Measurements from ENCODE around the gene ALS2CL. TPM values are rescaled to one million over a fixed set of nuclear protein-coding genes. Genes with fewer than 3 reads are reported as not detected.

The ALS2CL gene
- total RNA-seq, 4 donors from 2014 or later: 4.8 to 10.4 (median 9.6) TPM

- peaks cover 0 to 29% of the 10 kb centered on the region in 2 donors for H3K36me3 ChIP-seq
- H3K27ac ChIP-seq: no peak overlapping the region
- no peak for TF ChIP-seq POLR2A (IDR thresholded peaks at IDR 0.05)
- no peak for TF ChIP-seq CTCF (IDR thresholded peaks at IDR 0.05)
- TF ChIP-seq POLR2AphosphoS5 (IDR thresholded peaks at IDR 0.05): no peak
- TF ChIP-seq EP300 (IDR thresholded peaks at IDR 0.05): no peak
Observed at GRCh38 chr3:46670891-46671427, 22.5 kb downstream of the ALS2CL start.

GRCh38 chr3:46670000-46670890 lies 23.2 kb downstream of the ALS2CL start:
- TF ChIP-seq EP300 (IDR thresholded peaks at IDR 0.05): no peak
- TF ChIP-seq POLR2A (IDR thresholded peaks at IDR 0.05): no peak
- TF ChIP-seq CTCF (IDR thresholded peaks at IDR 0.05): no peak
- no peak for TF ChIP-seq POLR2AphosphoS5 (IDR thresholded peaks at IDR 0.05)

More at GRCh38 chr3:46670891-46671427, 22.5 kb downstream of the ALS2CL start:
- Histone ChIP-seq H3K4me1 (peaks cover 0 to 13% (median 0%) of the 10 kb centered on the region in 3 donors), H3K9me3 (no peaks in the 10 kb centered on the region), H3K4me3 (no peak overlapping the region), H3K27me3 (no peaks in the 10 kb centered on the region)
- no peak for ATAC-seq
- WGBS, 2 donors (ENCODE audit: low coverage in 1 of 2): 100% methylated on average over 1 of the region's 4 CpGs; no CpG with 5 or more reads in 1 of the 2 donors

GRCh38 chr3:46669191-46669999 lies 24.1 kb downstream of the ALS2CL start:
- no peak for ATAC-seq
- Histone ChIP-seq H3K27me3 (no peaks in the 10 kb centered on the region), H3K4me3 (no peak overlapping the region), H3K36me3 (peaks cover 0 to 16% of the 10 kb centered on the region in 2 donors), H3K4me1 (peaks cover 0 to 14% (median 0%) of the 10 kb centered on the region in 3 donors), H3K9me3 (no peaks in the 10 kb centered on the region), H3K27ac (no peak overlapping the region)
- TF ChIP-seq POLR2A (IDR thresholded peaks at IDR 0.05): no peak
- no peak for TF ChIP-seq EP300 (IDR thresholded peaks at IDR 0.05)
- no peak for TF ChIP-seq POLR2AphosphoS5 (IDR thresholded peaks at IDR 0.05)
- TF ChIP-seq CTCF (IDR thresholded peaks at IDR 0.05): no peak
- no CpG with 5 or more reads among the region's 9 CpGs for WGBS, 2 donors (ENCODE audit: low coverage in 1 of 2)

More at GRCh38 chr3:46670000-46670890, 23.2 kb downstream of the ALS2CL start:
- H3K27ac ChIP-seq: no peak overlapping the region
- peaks cover 0 to 14% (median 0%) of the 10 kb centered on the region in 3 donors for H3K4me1 ChIP-seq
- WGBS, 2 donors (ENCODE audit: low coverage in 1 of 2): 100% methylated on average over 1 to 3 of the region's 17 CpGs
- ATAC-seq: no peak
- no peaks in the 10 kb centered on the region for H3K27me3 ChIP-seq
- H3K36me3 ChIP-seq: peaks cover 0 to 22% of the 10 kb centered on the region in 2 donors
- H3K4me3 ChIP-seq: no peak overlapping the region
- H3K9me3 ChIP-seq: no peaks in the 10 kb centered on the region

GRCh38 chr3:46668591-46668990 lies 24.9 kb downstream of the ALS2CL start:
- Histone ChIP-seq H3K4me3 (no peak overlapping the region), H3K9me3 (no peaks in the 10 kb centered on the region), H3K27ac (no peak overlapping the region), H3K36me3 (peaks cover 0 to 8% of the 10 kb centered on the region in 2 donors), H3K4me1 (peaks cover 0 to 19% (median 0%) of the 10 kb centered on the region in 3 donors), H3K27me3 (no peaks in the 10 kb centered on the region)
- WGBS, 2 donors (ENCODE audit: low coverage in 1 of 2): 83% methylated on average over 1 of the region's 2 CpGs; no CpG with 5 or more reads in 1 of the 2 donors
- no peak for TF ChIP-seq EP300 (IDR thresholded peaks at IDR 0.05)
- TF ChIP-seq CTCF (IDR thresholded peaks at IDR 0.05): no peak
- no peak for TF ChIP-seq POLR2A (IDR thresholded peaks at IDR 0.05)
- no peak for TF ChIP-seq POLR2AphosphoS5 (IDR thresholded peaks at IDR 0.05)
- ATAC-seq: no peak

Data from gastroesophageal sphincter (tissue), 4 donors.